GM10248 (cell line): ENCODE data around the gene STK24.

Source experiments
- CTCF ChIA-PET: fragments of 300-600 bp; sonication (Branson Sonifier 250); formaldehyde crosslinking; extraction: SDS; loops from one replicate; lab custom pipeline; 2021; ENCODE audit warnings: antibody characterized with exemption; lab: Yijun Ruan, JAX
- POLR2A ChIA-PET: fragments of 350-650 bp; sonication (Branson Sonifier 250); formaldehyde crosslinking; extraction: SDS; loops from one replicate; lab custom pipeline; 2020; ENCODE audit warnings: antibody characterized with exemption; lab: Yijun Ruan, JAX
- DNase-seq: peaks from one replicate; pipeline ENCODE4 v3.0.0; 2012; ENCODE audit errors: extremely low spot score
- CTCF ChIP-seq: IDR thresholded peaks from 2 replicates; pipeline ENCODE4 v1.5.1; 2012; ENCODE audit warnings: mild to moderate bottlenecking, low read depth; ENCODE audit errors: extremely low read depth, missing control alignments, control extremely low read depth

Gene STK24

GRCh38 chr13:98556968-98557631, 19.8 kb downstream of the STK24 start:
- no peak for DNase-seq
- no peak for TF ChIP-seq CTCF
- ChIA-PET POLR2A (no interaction called here), CTCF (interaction anchor here (0.9 to 2.5 kb wide), 9 partner anchors 9 to 112 kb away, joined by 3 to 15 read pairs (median 3); no protein-coding TSS in a partner anchor)

GRCh38 chr13:98556142-98556816, 20.6 kb downstream of the STK24 start:
- no peak for DNase-seq
- CTCF ChIA-PET, result interaction anchor here (0.9 to 2.5 kb wide), 5 partner anchors 9 to 112 kb away, joined by 3 to 15 read pairs (median 3); no protein-coding TSS in a partner anchor
- no peak for TF ChIP-seq CTCF
- POLR2A ChIA-PET, result no interaction called here

DNA sequence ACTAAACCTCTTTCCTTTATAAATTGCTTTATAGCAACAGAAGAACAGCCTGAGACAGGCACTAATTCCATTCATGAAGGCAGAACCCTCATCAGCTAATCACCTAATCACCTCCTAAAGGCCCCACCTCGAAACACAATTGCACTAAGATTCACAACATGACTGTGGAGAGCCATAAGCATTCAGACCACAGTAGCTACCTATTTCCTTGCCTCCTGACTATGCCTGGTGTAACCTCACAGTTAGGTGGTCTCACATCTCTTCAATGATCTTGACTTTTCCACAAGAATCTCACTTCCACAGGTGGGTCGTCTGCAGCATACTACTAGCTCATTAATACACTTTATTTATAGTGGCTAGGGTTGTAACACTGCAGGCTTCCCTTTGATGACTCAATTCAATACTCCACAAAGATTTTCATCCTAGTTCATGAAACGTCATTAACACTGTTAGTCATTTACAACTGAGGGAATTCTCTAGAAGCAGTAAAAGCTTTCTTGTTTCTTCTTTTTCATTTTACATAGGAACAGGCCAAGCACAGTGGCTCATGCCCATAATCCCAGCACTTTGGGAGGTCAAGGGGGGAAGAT, 27.1 kb downstream of the STK24 start:
- POLR2A ChIA-PET, result no interaction called here
- DNase-seq, result no peak
- CTCF ChIA-PET, result interaction anchor here (0.9 to 2.2 kb wide), 12 partner anchors 9 to 104 kb away, joined by 3 to 9 read pairs (median 4); no protein-coding TSS in a partner anchor
- TF ChIP-seq CTCF, result no peak

GRCh38 chr13:98549006-98549727, 27.7 kb downstream of the STK24 start:
- TF ChIP-seq CTCF, result no peak
- ChIA-PET POLR2A (no interaction called here), CTCF (interaction anchor here (0.9 to 2.2 kb wide), 14 partner anchors 9 to 104 kb away, joined by 3 to 9 read pairs (median 4); no protein-coding TSS in a partner anchor)
- DNase-seq, result no peak

DNA sequence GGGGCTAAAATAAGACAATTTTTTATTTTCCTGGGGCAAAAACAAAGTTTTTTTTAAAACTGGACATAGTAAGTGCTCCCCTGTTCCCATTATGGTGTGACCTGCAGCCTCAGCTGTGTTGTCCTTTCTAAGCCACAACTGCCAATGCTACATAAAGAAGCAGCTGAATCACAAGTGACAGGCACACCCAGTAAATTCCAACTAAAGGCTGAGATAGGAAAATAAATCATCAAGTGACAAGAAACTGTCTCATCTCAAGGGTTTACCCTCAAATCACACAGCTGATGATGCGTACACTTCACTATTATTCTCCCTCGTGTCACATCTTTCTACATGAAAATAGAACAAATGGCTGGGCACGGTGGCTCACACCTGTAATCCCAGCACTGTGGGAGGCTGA, 28.7 kb downstream of the STK24 start:
- no peak for TF ChIP-seq CTCF
- ChIA-PET POLR2A (no interaction called here), CTCF (interaction anchor here (0.8 to 2.2 kb wide), 5 partner anchors 10 to 105 kb away, joined by 3 to 9 read pairs (median 5); no protein-coding TSS in a partner anchor)
- DNase-seq, result no peak

GRCh38 chr13:98547455-98547854, 29.5 kb downstream of the STK24 start:
- DNase-seq, result no peak
- CTCF ChIA-PET, result interaction anchor here (0.8 to 3.1 kb wide), 4 partner anchors 14 to 106 kb away, joined by 3 to 13 read pairs (median 4); no protein-coding TSS in a partner anchor
- POLR2A ChIA-PET, result no interaction called here
- TF ChIP-seq CTCF, result no peak
